ENCODE measurements around the gene PARD3B.

PARD3B gene

DNA sequence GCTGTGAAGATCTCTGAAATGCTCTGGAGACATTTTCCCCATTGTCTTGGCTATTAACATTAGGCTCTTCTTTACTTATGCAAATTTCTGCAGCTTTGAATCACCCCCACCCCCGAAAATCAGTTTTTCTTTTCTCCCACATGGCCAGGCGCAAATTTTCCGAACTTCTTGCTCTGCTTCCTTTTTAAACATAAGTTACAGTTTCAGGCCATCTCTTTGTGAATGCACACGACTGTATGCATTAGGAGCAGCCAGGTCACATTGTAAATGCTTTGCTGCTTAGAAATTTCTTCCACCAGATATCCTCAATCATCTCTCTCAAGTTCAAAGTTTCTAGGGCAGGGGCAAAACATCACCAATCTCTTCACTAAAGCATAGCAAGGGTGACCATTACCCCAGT, 106.8 kb downstream of the PARD3B start:
- POLR2A ChIA-PET (ENCODE audit: low non-redundant PET): no interaction called here

DNA sequence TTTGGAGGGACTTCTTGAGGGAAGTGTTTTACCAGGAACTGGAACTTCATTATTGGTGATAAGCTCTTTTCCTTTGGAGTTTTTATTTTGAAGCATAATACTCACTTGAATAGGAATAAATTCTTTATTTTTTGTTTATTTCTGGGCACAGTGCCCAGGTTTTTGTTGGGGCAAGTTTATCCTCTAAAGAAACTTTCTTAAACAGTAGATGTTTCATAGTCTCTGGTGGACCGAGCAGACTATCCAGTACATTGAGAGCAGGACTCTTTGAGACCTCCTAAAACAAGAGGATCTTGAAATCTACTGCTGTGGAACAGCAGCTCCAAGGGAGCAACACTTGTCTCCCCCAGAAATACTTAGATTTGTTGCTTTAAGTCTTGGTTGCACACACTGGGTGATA, 109.4 kb downstream of the PARD3B start:
- POLR2A ChIA-PET (ENCODE audit: low non-redundant PET): no interaction called here
- no peak for DNase-seq (ENCODE audit: low spot score)
- CTCF ChIA-PET: no interaction called here
- TF ChIP-seq, protein P1, sequence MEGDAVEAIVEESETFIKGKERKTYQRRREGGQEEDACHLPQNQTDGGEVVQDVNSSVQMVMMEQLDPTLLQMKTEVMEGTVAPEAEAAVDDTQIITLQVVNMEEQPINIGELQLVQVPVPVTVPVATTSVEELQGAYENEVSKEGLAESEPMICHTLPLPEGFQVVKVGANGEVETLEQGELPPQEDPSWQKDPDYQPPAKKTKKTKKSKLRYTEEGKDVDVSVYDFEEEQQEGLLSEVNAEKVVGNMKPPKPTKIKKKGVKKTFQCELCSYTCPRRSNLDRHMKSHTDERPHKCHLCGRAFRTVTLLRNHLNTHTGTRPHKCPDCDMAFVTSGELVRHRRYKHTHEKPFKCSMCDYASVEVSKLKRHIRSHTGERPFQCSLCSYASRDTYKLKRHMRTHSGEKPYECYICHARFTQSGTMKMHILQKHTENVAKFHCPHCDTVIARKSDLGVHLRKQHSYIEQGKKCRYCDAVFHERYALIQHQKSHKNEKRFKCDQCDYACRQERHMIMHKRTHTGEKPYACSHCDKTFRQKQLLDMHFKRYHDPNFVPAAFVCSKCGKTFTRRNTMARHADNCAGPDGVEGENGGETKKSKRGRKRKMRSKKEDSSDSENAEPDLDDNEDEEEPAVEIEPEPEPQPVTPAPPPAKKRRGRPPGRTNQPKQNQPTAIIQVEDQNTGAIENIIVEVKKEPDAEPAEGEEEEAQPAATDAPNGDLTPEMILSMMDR (conservative IDR thresholded peaks at IDR 0.05; ENCODE audit: low read depth): no peak
- H3K27ac ChIP-seq: no peak overlapping the region

More for the DNA sequence above, 106.8 kb downstream of the PARD3B start:
- TF ChIP-seq, protein P1 (conservative IDR thresholded peaks at IDR 0.05; ENCODE audit: low read depth): no peak
- H3K27ac ChIP-seq: no peak overlapping the region
- DNase-seq (ENCODE audit: low spot score): no peak
- CTCF ChIA-PET: no interaction called here

DNA sequence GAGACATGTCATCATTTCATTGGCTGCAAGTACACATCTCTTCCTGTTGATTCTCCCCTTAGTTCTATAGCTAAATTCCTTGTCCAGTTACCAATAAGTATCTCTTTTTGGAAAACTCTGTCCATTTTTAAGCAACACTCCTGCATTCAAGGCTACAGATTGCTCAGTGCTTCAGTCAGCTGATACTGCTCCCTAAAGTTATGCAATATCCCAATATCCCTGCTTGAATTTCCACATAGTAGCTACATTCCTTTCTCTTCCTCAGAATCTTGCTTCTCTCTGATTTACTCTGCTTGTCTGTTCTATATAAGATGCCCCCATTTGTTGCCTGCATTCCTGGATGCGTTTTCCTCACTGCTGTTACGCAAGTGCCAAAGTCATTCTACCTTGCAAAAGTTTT, 109.8 kb downstream of the PARD3B start:
- TF ChIP-seq, protein P1 (conservative IDR thresholded peaks at IDR 0.05; ENCODE audit: low read depth): no peak
- H3K27ac ChIP-seq: no peak overlapping the region
- ChIA-PET CTCF (no interaction called here), POLR2A (ENCODE audit: low non-redundant PET) (no interaction called here)
- DNase-seq (ENCODE audit: low spot score): no peak

DNA sequence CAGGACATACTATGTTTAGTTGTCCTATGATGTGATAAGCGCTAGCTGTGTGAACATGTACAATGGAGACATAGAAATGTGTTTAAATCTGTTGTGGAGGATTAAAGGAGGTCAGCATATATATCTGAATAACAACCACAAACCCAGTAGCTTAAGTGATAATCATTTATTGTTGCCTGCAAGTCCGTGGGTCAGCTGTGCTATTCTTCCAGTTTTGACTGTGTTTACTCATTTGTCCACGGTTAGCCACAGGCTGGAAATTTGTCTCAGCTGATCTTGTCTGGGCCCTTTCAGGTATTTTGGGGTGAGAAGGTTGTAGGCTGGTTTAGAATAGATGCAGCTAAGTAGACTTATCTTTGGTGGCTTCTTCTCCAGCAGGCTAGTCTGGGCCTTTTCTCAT, 110.4 kb downstream of the PARD3B start:
- no peak for DNase-seq (ENCODE audit: low spot score)
- CTCF ChIA-PET: no interaction called here
- TF ChIP-seq, protein P1 (conservative IDR thresholded peaks at IDR 0.05; ENCODE audit: low read depth): no peak
- POLR2A ChIA-PET (ENCODE audit: low non-redundant PET): no interaction called here
- no peak overlapping the region for H3K27ac ChIP-seq

DNA sequence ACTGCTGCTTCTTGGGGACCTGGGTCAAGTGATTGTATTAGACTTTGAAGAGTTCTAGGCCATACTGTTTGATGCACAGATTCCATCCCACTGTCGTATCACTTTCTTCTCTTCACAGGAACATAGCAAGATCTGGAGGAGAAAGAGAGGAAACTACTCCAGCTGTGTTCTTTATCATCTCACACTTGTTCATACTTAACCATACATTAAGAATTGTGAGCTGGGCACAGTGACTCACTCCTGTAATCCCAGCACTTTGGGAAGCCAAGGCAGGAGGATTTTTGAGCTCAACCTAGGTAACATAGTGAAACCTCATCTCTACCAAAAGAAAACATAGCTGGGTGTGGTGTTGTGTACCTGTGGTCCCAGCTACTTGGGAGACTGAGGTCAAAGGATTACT, 111.7 kb downstream of the PARD3B start:
- no peak overlapping the region for H3K27ac ChIP-seq
- TF ChIP-seq, protein P1 (conservative IDR thresholded peaks at IDR 0.05; ENCODE audit: low read depth): no peak
- ChIA-PET CTCF (no interaction called here), POLR2A (ENCODE audit: low non-redundant PET) (no interaction called here)
- DNase-seq (ENCODE audit: low spot score): no peak

DNA sequence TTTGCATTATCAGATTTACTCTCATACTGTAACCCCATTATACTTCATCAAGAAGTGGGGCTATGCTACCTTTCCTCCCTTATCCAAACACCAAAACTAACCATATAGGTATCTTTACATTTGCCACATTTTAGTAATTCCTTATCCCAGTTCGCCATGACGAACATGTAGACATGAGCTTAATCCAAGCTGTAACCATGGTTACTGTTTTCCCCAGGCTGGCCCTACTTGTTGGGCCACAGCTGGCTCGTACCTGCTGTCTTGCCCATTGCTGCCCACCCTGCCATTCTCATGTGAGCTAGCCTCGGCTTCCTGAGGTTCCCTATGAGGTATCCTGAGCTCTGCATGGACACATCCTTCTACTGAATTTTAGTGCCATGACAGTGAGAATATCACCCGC, 117.7 kb downstream of the PARD3B start:
- H3K27ac ChIP-seq: no peak overlapping the region
- CTCF ChIA-PET: interaction anchor here (0.9 kb wide), 1 partner anchor 29 kb away, joined by 3 read pairs; no protein-coding TSS in a partner anchor
- no peak for DNase-seq (ENCODE audit: low spot score)
- POLR2A ChIA-PET (ENCODE audit: low non-redundant PET): interaction anchor here (0.6 kb wide), 1 partner anchor 535 kb away, joined by 4 read pairs; no protein-coding TSS in a partner anchor
- TF ChIP-seq, protein P1 (conservative IDR thresholded peaks at IDR 0.05; ENCODE audit: low read depth): no peak

Measured in RWPE1 (cell line).